ENCODE measurements around the gene GSC2.
"Not testable (repeated sequence)": the region's sequence is repeated elsewhere in the genome, so short reads cannot be mapped to it uniquely, and the experiment has no call there.

Gene GSC2

GRCh38 chr22:19156109-19156508, 6.0 kb upstream of the GSC2 start:
- DNase-seq (ENCODE audit: low read depth in 3 of 3) = not testable (repeated sequence)

GRCh38 chr22:19152942-19153883, 3.1 kb upstream of the GSC2 start:
- DNase-seq (ENCODE audit: low read depth in 3 of 3) = no peak

- no peak for DNase-seq (ENCODE audit: low read depth in 3 of 3)
Measured at GRCh38 chr22:19151329-19152191, 1.5 kb upstream of the GSC2 start.

GRCh38 chr22:19150482-19151328, 613 bp upstream of the GSC2 start:
- DNase-seq (ENCODE audit: low read depth in 3 of 3) = no peak

- no peak for DNase-seq (ENCODE audit: low read depth in 3 of 3)
Measured at GRCh38 chr22:19149047-19149883, 827 bp downstream of the GSC2 start.

GRCh38 chr22:19148417-19149046, 1.6 kb downstream of the GSC2 start:
- no peak for DNase-seq (ENCODE audit: low read depth in 3 of 3)

GRCh38 chr22:19147195-19147780, 2.8 kb downstream of the GSC2 start:
- DNase-seq (ENCODE audit: low read depth in 3 of 3) = no peak

- DNase-seq (ENCODE audit: low read depth in 3 of 3) = no peak
Measured at GRCh38 chr22:19146215-19146968, 3.7 kb downstream of the GSC2 start.

GRCh38 chr22:19143967-19144400, 6.1 kb downstream of the GSC2 start:
- DNase-seq (ENCODE audit: low read depth in 3 of 3) = no peak

- DNase-seq (ENCODE audit: low read depth in 3 of 3) = no peak
Measured at GRCh38 chr22:19143212-19143611, 6.9 kb downstream of the GSC2 start.

- no peak for DNase-seq (ENCODE audit: low read depth in 3 of 3)
Measured at GRCh38 chr22:19142394-19142793, 7.7 kb downstream of the GSC2 start.

GRCh38 chr22:19139974-19140373, 10.1 kb downstream of the GSC2 start:
- DNase-seq (ENCODE audit: low read depth in 3 of 3) = no peak

- no peak for DNase-seq (ENCODE audit: low read depth in 3 of 3)
Measured at GRCh38 chr22:19139001-19139356, 11.1 kb downstream of the GSC2 start.

- no peak for DNase-seq (ENCODE audit: low read depth in 3 of 3)
Measured at GRCh38 chr22:19138217-19139000, 11.7 kb downstream of the GSC2 start.

GRCh38 chr22:19137384-19138216, 12.5 kb downstream of the GSC2 start:
- DNase-seq (ENCODE audit: low read depth in 3 of 3) = no peak

- DNase-seq (ENCODE audit: low read depth in 3 of 3) = no peak
Measured at GRCh38 chr22:19136915-19137314, 13.2 kb downstream of the GSC2 start.

- DNase-seq (ENCODE audit: low read depth in 3 of 3) = no peak
Measured at GRCh38 chr22:19134874-19135273, 15.2 kb downstream of the GSC2 start.
